Activated CD8-positive, alpha-beta memory T cell treated with anti-CD3 and anti-CD28 coated beads, Interleukin-2, amount 50 U/mL, for 48 hours (primary cell): Measurements from ENCODE around the gene HLA-DQB2.

Source experiments
- DNase-seq: peaks from one replicate; pipeline ENCODE4 v3.0.0-alpha.2; 2020

The HLA-DQB2 gene

DNA sequence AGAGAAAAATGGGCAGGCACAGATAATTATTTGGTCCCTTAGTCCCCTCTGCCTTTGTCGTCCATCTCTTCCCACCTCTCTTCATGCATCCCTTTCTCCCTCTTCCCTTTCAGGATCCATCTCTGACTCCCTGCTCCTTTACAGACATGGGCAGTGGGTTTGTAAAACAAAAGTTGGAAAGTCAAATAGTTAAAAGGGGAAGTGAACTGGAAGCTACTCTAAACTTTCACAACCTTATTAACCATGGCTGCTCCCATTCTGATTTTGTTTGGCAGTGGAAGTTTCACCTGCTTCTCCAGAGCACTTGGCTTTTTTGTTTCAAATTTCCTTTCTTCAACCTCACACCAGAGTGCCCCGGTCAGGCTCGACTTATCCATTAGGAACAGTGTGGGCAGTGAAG, 21.0 kb downstream of the HLA-DQB2 start:
- DNase-seq = no peak

DNA sequence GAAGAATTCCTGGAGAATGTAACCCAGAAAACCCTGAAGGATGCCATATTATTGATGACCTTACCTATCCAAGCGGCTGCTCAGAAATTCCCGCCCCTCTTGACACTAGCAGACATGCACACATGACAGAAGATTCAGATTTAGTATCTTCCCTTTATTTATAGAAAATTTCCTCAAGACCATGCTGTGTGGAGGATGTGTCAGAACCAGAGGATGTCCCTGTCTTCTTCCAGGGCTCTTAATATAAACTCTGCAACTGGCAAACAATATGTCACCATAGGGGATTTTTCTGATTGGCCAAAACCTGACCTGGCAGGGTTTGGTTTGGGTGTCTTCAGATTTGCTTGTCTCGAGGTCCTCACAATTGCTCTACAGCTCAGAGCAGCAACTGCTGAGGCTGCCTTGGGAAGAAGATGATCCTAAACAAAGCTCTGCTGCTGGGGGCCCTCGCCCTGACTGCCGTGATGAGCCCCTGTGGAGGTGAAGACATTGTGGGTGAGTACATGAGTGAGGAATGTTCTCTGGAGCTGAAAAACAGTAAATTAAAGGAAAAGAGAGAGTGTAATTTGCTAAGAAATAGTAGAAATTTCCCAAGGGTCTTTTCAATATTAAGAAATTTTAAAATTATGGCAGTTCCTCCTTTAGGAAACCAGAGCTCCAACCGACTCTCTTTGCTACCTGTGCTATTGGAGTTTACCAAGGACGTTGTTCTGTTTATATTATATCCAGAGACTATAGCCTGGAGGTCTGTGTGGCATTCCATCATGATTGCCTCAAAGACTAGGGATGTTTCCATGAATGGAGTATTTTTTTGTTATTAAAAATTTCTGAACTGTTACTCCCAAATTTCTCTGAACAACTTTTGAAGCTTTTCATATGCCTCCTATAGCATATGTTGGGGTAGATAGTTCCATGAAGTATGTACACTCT, 22.0 kb downstream of the HLA-DQB2 start, which contains the start of gene HLA-DQA2:
HLA-DQA2 (plus strand) TSS at position 361 of the 930 bp plus-strand sequence; CDS start at position 414, 53 bp downstream.
- no peak for DNase-seq

DNA sequence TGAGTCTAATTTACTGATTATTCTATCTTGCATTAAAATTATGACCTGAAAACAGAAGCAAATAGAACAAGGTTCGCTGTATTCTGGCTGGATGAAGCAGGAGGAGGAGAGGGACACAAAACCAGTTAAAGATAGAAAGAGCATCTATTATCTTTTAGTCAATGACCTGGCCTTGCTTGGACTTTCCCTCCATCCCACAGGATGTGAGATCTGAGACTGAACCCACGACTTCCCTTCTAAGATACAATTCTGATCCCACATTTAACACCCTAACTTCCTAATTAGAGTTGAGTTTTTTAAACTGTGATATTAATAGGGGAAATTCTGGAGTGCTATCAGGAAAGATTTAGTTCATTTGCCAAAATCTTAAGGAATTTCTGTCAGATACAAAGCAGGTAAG, 25.2 kb downstream of the HLA-DQB2 start:
- no peak for DNase-seq

DNA sequence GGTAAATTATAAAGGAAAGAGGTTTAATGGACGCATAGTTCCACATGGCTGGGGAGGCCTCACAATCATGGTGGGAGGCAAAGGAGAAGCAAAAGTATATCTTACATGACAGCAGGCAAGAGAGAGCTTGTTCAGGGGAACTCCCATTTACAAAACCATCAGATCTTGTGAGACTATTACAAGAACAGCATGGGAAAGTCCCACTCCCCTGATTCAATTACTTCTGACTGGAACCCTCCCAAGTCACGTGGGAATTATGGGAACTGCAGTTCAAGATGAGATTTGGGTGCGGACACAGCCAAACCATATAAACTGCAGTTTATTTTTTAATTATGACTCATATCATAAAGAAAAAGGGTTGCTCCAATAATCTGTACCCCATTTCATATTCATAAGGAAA, 44.5 kb downstream of the HLA-DQB2 start:
- no peak for DNase-seq

DNA sequence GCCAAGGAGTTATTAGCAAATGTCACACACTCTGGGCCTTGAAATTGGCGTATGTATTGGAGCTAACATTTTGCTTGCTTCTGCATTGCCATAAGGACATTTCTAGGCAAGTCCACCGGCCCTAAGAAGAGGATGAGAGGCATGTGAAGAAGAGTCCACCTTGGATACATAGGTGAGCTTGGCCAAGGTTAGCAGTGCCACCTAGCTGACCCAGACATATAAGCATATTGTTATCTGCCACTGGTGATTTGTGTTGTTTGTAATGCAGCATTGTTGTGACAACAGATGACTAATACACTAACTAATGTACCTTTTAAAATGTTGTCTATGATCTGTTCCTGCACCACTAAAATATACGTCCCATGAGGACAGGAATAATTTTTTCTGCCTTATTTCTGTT, 46.9 kb downstream of the HLA-DQB2 start:
- no peak for DNase-seq

DNA sequence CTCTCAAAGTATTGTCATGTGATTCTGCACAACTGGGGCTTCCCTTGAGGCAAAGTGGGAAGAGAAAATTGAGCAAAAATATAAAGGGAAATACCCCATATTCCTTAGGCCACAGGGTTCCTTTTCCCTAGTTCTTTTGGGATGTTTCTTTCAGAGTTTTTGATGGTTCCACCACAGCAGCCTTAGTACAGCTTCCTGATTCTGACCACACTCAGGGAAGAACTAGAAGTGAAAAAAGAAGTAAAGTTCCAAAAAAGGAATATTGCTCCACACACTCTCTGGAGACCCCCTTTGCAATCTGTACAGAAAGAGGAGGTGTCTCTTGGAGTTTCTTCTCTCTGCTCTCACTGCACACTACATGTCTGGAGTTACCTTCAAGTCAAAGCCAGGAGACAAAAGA, 50.1 kb downstream of the HLA-DQB2 start:
- DNase-seq = no peak

DNA sequence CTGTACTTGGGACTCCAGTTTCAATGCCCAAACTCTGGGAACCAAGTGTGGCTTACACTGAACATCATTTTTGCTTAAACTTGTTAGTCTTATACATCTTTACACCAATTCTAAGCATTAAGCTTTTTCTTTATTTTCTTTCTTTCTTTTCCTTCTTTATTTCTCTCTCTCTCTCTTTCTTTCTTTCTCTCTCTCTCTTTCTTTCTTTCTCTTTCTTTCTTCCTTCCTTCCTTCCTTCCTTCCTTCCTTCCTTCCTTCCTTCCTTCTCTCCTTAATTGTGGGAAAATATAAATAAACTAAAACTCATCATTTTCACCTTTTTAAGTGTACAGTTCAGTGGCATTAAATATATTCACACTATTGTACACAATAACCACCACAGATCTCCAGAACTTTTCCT, 53.7 kb downstream of the HLA-DQB2 start:
- no peak for DNase-seq
